Duodenal mucosa (tissue), 2 donors: ENCODE results near the gene DOCK4.

Source experiments
- H3K27ac ChIP-seq: one replicate; pipeline ENCODE4 v1.7.0; 2013; ENCODE audit warnings: low read depth, low read length
- H3K27me3 ChIP-seq, 2 donors: one replicate each; pipeline ENCODE4 v1.7.0; 2013; ENCODE audit warnings: low read length in 2 of 2, control low read depth in 1 of 2; ENCODE audit not compliant: insufficient read depth in 2 of 2, control insufficient read depth in 1 of 2
- H3K36me3 ChIP-seq, 2 donors: one replicate each; pipeline ENCODE4 v1.7.0; 2013; ENCODE audit warnings: low read length in 2 of 2, control low read depth in 1 of 2; ENCODE audit not compliant: insufficient read depth in 2 of 2, control insufficient read depth in 1 of 2
- H3K4me1 ChIP-seq, 2 donors: one replicate each; pipeline ENCODE4 v1.7.0; 2013; ENCODE audit warnings: low read length in 2 of 2, control low read depth in 1 of 2; ENCODE audit not compliant: insufficient read depth in 2 of 2, control insufficient read depth in 1 of 2
- H3K4me3 ChIP-seq, 2 donors: one replicate each; pipeline ENCODE4 v1.7.0; 2013; ENCODE audit warnings: low read length in 2 of 2, low read depth in 1 of 2
- H3K9ac ChIP-seq, 2 donors: one replicate each; pipeline ENCODE4 v1.7.0; 2013; ENCODE audit warnings: low read length in 2 of 2, low read depth in 1 of 2
- H3K9me3 ChIP-seq, 2 donors: one replicate each; pipeline ENCODE4 v1.7.0; 2013; ENCODE audit warnings: low read length in 2 of 2, control low read depth in 1 of 2; ENCODE audit not compliant: control insufficient read depth in 1 of 2

The DOCK4 gene

GRCh38 chr7:112059675-112060074 is 146.5 kb downstream of the DOCK4 start:
- H3K4me1 ChIP-seq: no peaks in the 10 kb centered on the region

GRCh38 chr7:112058686-112059085 is 147.5 kb downstream of the DOCK4 start:
- Histone ChIP-seq H3K4me1 (no peaks in the 10 kb centered on the region), H3K27me3 (no peaks in the 10 kb centered on the region), H3K4me3 (no peak overlapping the region), H3K9me3 (no peaks in the 10 kb centered on the region), H3K36me3 (no peaks in the 10 kb centered on the region), H3K27ac (no peak overlapping the region), H3K9ac (no peak overlapping the region)

More at GRCh38 chr7:112059675-112060074, 146.5 kb downstream of the DOCK4 start:
- no peaks in the 10 kb centered on the region for H3K9me3 ChIP-seq
- no peak overlapping the region for H3K9ac ChIP-seq
- H3K27me3 ChIP-seq: no peaks in the 10 kb centered on the region
- H3K27ac ChIP-seq: no peak overlapping the region
- H3K36me3 ChIP-seq: no peaks in the 10 kb centered on the region
- no peak overlapping the region for H3K4me3 ChIP-seq

GRCh38 chr7:112056409-112056808 is 149.8 kb downstream of the DOCK4 start:
- no peaks in the 10 kb centered on the region for H3K36me3 ChIP-seq
- H3K27ac ChIP-seq: no peak overlapping the region
- no peaks in the 10 kb centered on the region for H3K27me3 ChIP-seq
- no peak overlapping the region for H3K9ac ChIP-seq
- H3K4me1 ChIP-seq: no peaks in the 10 kb centered on the region
- no peak overlapping the region for H3K4me3 ChIP-seq
- H3K9me3 ChIP-seq: no peaks in the 10 kb centered on the region

GRCh38 chr7:112053737-112054069 is 152.5 kb downstream of the DOCK4 start:
- Histone ChIP-seq H3K27ac (no peak overlapping the region), H3K36me3 (no peaks in the 10 kb centered on the region), H3K9ac (no peak overlapping the region), H3K9me3 (no peaks in the 10 kb centered on the region), H3K4me3 (no peak overlapping the region), H3K27me3 (no peaks in the 10 kb centered on the region), H3K4me1 (no peaks in the 10 kb centered on the region)

GRCh38 chr7:112052993-112053736 is 153.0 kb downstream of the DOCK4 start:
- H3K36me3 ChIP-seq: no peaks in the 10 kb centered on the region
- no peaks in the 10 kb centered on the region for H3K4me1 ChIP-seq
- H3K9ac ChIP-seq: no peak overlapping the region
- no peak overlapping the region for H3K27ac ChIP-seq
- H3K27me3 ChIP-seq: no peaks in the 10 kb centered on the region
- H3K4me3 ChIP-seq: no peak overlapping the region
- H3K9me3 ChIP-seq: no peaks in the 10 kb centered on the region

GRCh38 chr7:112052498-112052897 is 153.7 kb downstream of the DOCK4 start:
- H3K27me3 ChIP-seq: no peaks in the 10 kb centered on the region
- no peaks in the 10 kb centered on the region for H3K4me1 ChIP-seq
- no peak overlapping the region for H3K9ac ChIP-seq
- H3K27ac ChIP-seq: no peak overlapping the region
- H3K36me3 ChIP-seq: no peaks in the 10 kb centered on the region
- H3K9me3 ChIP-seq: no peaks in the 10 kb centered on the region
- no peak overlapping the region for H3K4me3 ChIP-seq

- no peak overlapping the region for H3K27ac ChIP-seq
- H3K4me1 ChIP-seq: no peaks in the 10 kb centered on the region
- H3K27me3 ChIP-seq: no peaks in the 10 kb centered on the region
- H3K36me3 ChIP-seq: no peaks in the 10 kb centered on the region
- H3K9ac ChIP-seq: no peak overlapping the region
- H3K9me3 ChIP-seq: no peaks in the 10 kb centered on the region
- H3K4me3 ChIP-seq: no peak overlapping the region
These were observed 155.8 kb downstream of the DOCK4 start for GRCh38 chr7:112050250-112050881.

GRCh38 chr7:112049555-112050249 is 156.5 kb downstream of the DOCK4 start:
- no peaks in the 10 kb centered on the region for H3K9me3 ChIP-seq
- H3K27me3 ChIP-seq: no peaks in the 10 kb centered on the region
- no peak overlapping the region for H3K4me3 ChIP-seq
- no peaks in the 10 kb centered on the region for H3K4me1 ChIP-seq
- no peaks in the 10 kb centered on the region for H3K36me3 ChIP-seq
- H3K27ac ChIP-seq: no peak overlapping the region
- no peak overlapping the region for H3K9ac ChIP-seq

GRCh38 chr7:112047421-112047820 is 158.8 kb downstream of the DOCK4 start:
- Histone ChIP-seq H3K4me1 (no peaks in the 10 kb centered on the region), H3K36me3 (no peaks in the 10 kb centered on the region), H3K9ac (no peak overlapping the region), H3K27me3 (no peaks in the 10 kb centered on the region), H3K9me3 (no peaks in the 10 kb centered on the region), H3K27ac (no peak overlapping the region), H3K4me3 (no peak overlapping the region)

- Histone ChIP-seq H3K4me3 (no peak overlapping the region), H3K9ac (no peak overlapping the region)
These were observed 161.0 kb downstream of the DOCK4 start for GRCh38 chr7:112045222-112045621.

More at GRCh38 chr7:112045222-112045621, 161.0 kb downstream of the DOCK4 start:
- Histone ChIP-seq H3K9me3 (no peaks in the 10 kb centered on the region), H3K4me1 (no peaks in the 10 kb centered on the region), H3K36me3 (no peaks in the 10 kb centered on the region), H3K27ac (no peak overlapping the region), H3K27me3 (no peaks in the 10 kb centered on the region)
